ENCODE measurements around the gene FHOD3. TPM values are rescaled to one million over a fixed set of nuclear protein-coding genes. Genes with fewer than 3 reads are reported as not detected.

The FHOD3 gene
- 77.6 and 85.5 TPM in 2 replicates for total RNA-seq

GRCh38 chr18:36297417-36298125 is at the start of gene FHOD3:
Gene FHOD3 (plus strand): TSS chr18:36297713. CDS start chr18:36297836, 123 bp downstream.

GRCh38 chr18:36828630-36829361 is 531.3 kb downstream of the FHOD3 start, which contains the start of the genes KIAA1328 and TPGS2:
Gene KIAA1328 (plus strand): TSS chr18:36829127. CDS start chr18:36829139, 12 bp downstream.
Gene TPGS2 (minus strand): TSS chr18:36829002. CDS start chr18:36828767, 235 bp downstream.

Other genes starting within 250 kb of the FHOD3 start
- 55.2 and 93.5 TPM in 2 replicates for gene RPRD1A, start 230.2 kb upstream of the FHOD3 start, total RNA-seq
- 163 and 191 TPM in 2 replicates for gene SLC39A6, start 168.4 kb upstream of the FHOD3 start, total RNA-seq
- gene ELP2, start 167.8 kb upstream of the FHOD3 start, total RNA-seq: 107 and 116 TPM in 2 replicates
- gene MOCOS, start 110.2 kb upstream of the FHOD3 start, total RNA-seq: 11.3 and 23.3 TPM in 2 replicates

All from smooth muscle cell of the umbilical artery (primary cell).